HUES64 (cell line): Measurements from ENCODE around the gene PRR15.

Experiments
- H3K27ac ChIP-seq: 2 replicates; pipeline ENCODE4 v1.7.0; 2013; ENCODE audit warnings: low read depth, low read length, inconsistent platforms
- H3K27me3 ChIP-seq: 2 replicates; pipeline ENCODE4 v1.6.1; 2013; ENCODE audit warnings: mild to moderate bottlenecking, low read length; ENCODE audit not compliant: insufficient read depth
- H3K36me3 ChIP-seq: 2 replicates; pipeline ENCODE4 v1.6.1; 2013; ENCODE audit warnings: mild to moderate bottlenecking, low read length; ENCODE audit not compliant: insufficient read depth
- H3K4me1 ChIP-seq: 2 replicates; pipeline ENCODE4 v1.6.1; 2013; ENCODE audit warnings: mild to moderate bottlenecking, low read length, moderate library complexity; ENCODE audit not compliant: insufficient read depth
- H3K4me3 ChIP-seq: 2 replicates; pipeline ENCODE4 v1.5.1; 2013; ENCODE audit warnings: mild to moderate bottlenecking, low read length, moderate library complexity
- H3K9ac ChIP-seq: 2 replicates; pipeline ENCODE4 v1.6.1; 2013; ENCODE audit warnings: mild to moderate bottlenecking, low read depth, low read length
- H3K9me3 ChIP-seq: 2 replicates; pipeline ENCODE4 v1.6.1; 2013; ENCODE audit warnings: low read depth, low read length; ENCODE audit not compliant: insufficient read depth
- WGBS: fragments of 150-250, 120-280 bp; methylation state at CpG from one replicate; pipeline ENCODE4 v1.1.7; 2013; ENCODE audit warnings: missing lambda C conversion rate; 5-methylcytosine and 5-hydroxymethylcytosine counted together

The PRR15 gene

DNA sequence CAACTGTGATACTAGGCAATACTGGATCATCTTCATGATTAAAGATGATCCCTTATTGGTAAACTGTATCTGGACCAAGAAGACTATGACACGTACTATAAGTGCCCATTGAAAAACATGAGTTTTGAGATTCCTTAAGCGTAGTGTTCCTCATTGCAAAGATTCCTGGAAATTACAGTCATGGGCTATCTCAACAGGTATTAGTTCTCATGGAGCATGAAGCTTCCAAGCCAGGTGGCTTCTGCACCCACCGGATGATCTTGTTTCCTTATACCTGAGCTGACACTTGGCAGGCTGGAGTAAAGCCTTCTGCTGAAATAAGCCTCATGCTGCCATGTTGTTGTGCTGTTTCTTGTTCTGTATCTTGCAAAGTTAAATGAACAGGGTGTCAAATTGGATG is 8.6 kb upstream of the PRR15 start:
- Histone ChIP-seq H3K9me3 (no peaks in the 10 kb centered on the region), H3K4me3 (no peak overlapping the region), H3K27me3 (peaks cover under 1% of the 10 kb centered on the region; the same call in 1 of the 2 replicates), H3K9ac (no peak overlapping the region), H3K4me1 (peaks cover 25% of the 10 kb centered on the region), H3K36me3 (no peaks in the 10 kb centered on the region), H3K27ac (no peak overlapping the region)
- 95% methylated on average over 3 of the region's 3 CpGs for WGBS

DNA sequence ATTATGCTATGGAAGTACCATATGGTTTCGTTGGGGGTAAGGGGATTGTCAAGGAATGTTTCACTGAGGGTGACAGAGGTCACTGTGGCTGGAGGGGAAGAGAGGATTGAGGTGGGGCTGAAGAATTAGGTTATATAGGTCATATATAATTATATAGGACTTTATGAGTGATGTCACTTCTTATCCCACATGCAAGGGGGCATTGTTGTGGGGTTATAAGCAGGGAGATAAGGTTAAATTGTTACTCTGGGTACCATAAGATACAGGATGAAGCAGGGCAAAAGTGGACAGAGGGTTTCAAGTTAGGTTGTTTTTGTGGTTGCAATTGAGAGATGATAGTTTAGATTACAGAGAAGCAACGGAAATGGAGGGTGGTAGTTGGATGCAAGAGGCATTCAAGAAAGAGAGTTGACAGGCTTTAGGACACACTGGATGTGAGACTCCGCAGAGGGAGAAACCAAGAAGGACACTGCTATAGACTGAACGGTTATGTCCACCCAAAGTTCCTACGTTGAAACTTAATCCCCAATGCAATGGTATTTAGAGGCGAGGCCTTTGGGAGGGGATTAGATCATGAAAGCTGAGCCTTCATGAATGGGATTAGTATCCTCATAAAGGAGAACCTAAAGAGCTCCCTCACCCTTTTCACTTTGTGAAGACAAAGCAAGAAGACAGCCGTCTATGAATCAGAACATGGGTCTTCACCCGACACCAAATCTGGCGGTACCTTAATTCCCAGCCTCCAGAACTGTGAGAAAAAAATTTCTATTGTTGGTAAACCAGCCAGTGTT is 7.0 kb upstream of the PRR15 start:
- Histone ChIP-seq H3K4me3 (no peak overlapping the region), H3K9ac (no peak overlapping the region), H3K9me3 (no peaks in the 10 kb centered on the region), H3K27ac (no peak overlapping the region), H3K4me1 (peaks cover 25% of the 10 kb centered on the region), H3K36me3 (no peaks in the 10 kb centered on the region), H3K27me3 (peaks cover 9% of the 10 kb centered on the region; the same call in 1 of the 2 replicates)
- WGBS = 87% methylated on average over 9 of the region's 9 CpGs

DNA sequence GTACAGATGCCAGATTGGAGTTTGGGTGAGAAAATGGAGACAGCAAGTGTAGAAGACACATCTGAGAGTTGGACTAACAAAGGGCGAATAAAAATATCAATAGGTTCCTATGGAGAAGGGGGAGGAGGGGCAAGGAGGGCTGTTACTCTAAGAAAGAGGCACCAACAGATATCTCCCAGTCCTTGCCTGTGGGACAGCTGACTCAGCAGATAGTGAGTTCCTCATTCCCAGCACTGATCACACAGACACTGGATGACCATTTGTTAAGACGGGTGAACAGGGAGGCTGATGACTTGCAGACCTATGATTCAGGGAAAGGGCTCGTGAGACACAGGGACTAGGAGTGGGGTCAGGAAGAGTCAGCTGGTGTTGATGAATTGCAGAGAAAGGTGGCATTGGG is 5.7 kb upstream of the PRR15 start:
- Histone ChIP-seq H3K27me3 (peaks cover 20% of the 10 kb centered on the region), H3K4me1 (peaks cover 25% of the 10 kb centered on the region), H3K27ac (no peak overlapping the region), H3K36me3 (no peaks in the 10 kb centered on the region), H3K9ac (no peak overlapping the region), H3K4me3 (no peak overlapping the region), H3K9me3 (no peaks in the 10 kb centered on the region)
- WGBS = 27% methylated on average over 3 of the region's 3 CpGs

DNA sequence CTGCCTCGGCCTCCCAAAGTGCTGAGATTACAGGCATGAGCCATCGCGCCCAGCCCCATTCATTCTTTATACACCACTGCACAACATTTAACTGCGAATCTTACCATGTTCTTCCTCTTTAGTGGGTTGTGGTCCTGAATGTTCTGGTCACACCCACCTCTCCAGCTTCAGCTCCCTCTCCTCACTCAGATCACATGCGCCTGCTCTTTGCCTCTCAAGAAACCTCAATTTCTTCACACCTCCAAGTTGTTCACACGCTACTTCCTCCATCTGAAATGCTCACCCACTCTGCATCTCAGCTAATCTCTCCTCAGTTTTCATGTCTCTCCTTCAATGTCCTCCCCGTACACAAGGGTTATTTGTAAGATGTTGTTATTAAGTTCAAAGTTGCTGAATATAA is 2.4 kb upstream of the PRR15 start:
- Histone ChIP-seq H3K36me3 (no peaks in the 10 kb centered on the region), H3K27ac (no peak overlapping the region), H3K27me3 (peaks cover 53% of the 10 kb centered on the region), H3K4me3 (no peak overlapping the region), H3K9me3 (no peaks in the 10 kb centered on the region), H3K9ac (no peak overlapping the region), H3K4me1 (peaks cover 27% of the 10 kb centered on the region)
- WGBS = 94% methylated on average over 7 of the region's 7 CpGs

DNA sequence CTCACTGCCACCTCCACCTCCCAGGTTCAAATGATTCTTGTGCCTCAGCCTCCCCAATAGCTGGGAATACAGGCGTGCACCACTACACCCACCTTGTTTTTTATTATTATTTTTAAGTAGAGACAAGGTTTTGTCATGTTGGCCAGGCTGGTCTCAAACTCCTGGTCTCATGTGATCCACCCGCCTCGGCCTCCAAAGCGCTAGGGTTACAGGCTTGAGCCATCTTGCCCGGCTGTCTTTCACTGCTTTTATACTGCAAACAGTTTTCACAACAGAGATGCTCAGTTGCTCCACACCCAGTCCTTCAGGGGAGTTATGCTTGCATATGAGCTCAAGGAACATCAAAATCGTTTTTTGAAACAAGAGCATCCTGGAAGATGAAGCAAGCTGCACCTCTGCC is 1.3 kb upstream of the PRR15 start:
- H3K27me3 ChIP-seq = peaks cover 64% of the 10 kb centered on the region
- H3K27ac ChIP-seq = no peak overlapping the region
- H3K9ac ChIP-seq = no peak overlapping the region
- peak overlapping the region; percentile 76 for H3K4me3 ChIP-seq
- H3K9me3 ChIP-seq = no peaks in the 10 kb centered on the region
- peaks cover 27% of the 10 kb centered on the region for H3K4me1 ChIP-seq
- WGBS = 81% methylated on average over 5 of the region's 6 CpGs
- no peaks in the 10 kb centered on the region for H3K36me3 ChIP-seq

DNA sequence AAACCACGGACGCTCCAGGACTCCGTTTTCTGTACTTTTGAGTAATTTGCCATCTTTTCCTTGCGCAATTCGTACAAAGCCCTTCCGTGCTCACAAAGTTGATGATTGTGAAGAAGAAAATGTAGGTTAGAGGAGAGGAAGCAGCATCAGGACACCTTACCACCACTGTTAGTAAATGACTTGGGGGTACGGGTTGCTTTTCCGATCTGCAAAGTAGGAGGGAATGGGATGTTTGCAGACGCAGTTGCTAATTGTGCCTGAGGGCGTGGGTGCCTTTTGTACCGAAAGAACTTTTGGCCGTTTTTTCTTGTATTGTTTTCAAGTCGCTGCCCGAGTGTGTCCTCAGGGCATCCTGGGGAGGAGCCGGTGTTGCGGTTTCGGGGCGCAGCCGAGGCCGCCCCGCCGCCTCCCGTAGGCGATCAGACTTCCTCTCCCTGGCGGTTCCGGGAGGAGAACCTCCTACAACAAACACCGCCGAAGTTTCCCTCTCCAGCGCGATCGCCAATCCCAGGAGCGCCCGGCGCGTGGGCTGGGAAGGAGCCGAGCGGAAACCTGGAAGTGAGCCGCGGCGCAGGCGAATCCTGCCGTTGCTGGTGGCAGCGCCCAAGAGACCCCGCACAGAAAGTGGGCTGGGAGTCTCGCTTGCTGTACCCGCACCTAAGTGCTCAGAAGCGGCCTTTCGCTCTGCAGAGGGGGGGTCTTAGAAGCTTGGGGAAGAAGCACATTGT is 1.0 kb downstream of the PRR15 start:
- Histone ChIP-seq H3K4me1 (peaks cover 25% of the 10 kb centered on the region), H3K27me3 (peaks cover 66% of the 10 kb centered on the region), H3K27ac (no peak overlapping the region), H3K9me3 (no peaks in the 10 kb centered on the region), H3K36me3 (no peaks in the 10 kb centered on the region), H3K4me3 (peak overlapping the region; percentile 76), H3K9ac (peak overlapping the region; percentile 52)
- 1% methylated on average over 48 of the region's 48 CpGs for WGBS

DNA sequence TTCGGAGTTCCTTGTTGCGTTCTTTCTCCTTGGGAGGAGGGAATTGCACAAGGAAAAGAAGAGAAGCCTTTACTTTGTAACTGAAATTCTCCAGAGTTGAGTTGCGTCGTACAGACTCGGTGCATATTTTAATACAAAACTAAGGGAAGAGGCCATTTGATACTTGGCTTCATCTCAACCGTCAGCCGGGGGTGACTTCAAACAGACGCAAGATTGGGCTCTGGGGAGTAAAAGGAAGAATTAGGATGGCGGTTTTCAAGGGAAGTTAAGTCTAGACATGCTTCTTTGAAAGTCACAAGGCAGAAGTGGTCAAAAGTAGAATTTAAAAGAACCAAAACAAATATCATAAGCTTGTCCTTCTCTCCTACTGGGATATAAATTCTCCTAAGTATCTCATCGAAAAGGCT is 1.6 kb downstream of the PRR15 start:
- Histone ChIP-seq H3K36me3 (no peaks in the 10 kb centered on the region), H3K27ac (no peak overlapping the region), H3K4me1 (peaks cover 30% of the 10 kb centered on the region), H3K4me3 (peak overlapping the region; percentile 76), H3K27me3 (peaks cover 64% of the 10 kb centered on the region), H3K9me3 (no peaks in the 10 kb centered on the region), H3K9ac (peak overlapping the region; percentile 52)
- WGBS = 13% methylated on average over 10 of the region's 10 CpGs

DNA sequence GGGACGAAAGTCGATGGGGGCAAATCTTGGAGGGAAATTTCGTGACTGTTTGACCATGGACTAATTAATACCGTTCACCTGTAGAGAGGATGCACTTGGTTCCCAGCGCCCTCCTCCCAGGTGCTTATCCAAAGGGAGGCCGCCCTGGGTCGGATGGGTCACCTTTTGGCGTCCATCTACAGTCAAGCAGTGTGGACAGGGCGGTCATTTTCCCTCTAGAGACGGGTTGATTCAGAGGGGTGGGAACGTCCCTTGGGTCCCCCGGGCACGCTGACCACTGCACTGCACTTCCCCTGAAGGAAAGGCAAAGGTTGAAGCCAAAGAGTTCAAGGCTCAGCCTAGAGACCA is 2.0 kb downstream of the PRR15 start:
- H3K9ac ChIP-seq = no peak overlapping the region; the same call in 1 of the 2 replicates
- no peaks in the 10 kb centered on the region for H3K36me3 ChIP-seq
- 56% methylated on average over 13 of the region's 13 CpGs for WGBS
- H3K4me1 ChIP-seq = peaks cover 34% of the 10 kb centered on the region
- no peak overlapping the region for H3K27ac ChIP-seq
- H3K27me3 ChIP-seq = peaks cover 63% of the 10 kb centered on the region
- no peaks in the 10 kb centered on the region for H3K9me3 ChIP-seq
- H3K4me3 ChIP-seq = peak overlapping the region; percentile 76

DNA sequence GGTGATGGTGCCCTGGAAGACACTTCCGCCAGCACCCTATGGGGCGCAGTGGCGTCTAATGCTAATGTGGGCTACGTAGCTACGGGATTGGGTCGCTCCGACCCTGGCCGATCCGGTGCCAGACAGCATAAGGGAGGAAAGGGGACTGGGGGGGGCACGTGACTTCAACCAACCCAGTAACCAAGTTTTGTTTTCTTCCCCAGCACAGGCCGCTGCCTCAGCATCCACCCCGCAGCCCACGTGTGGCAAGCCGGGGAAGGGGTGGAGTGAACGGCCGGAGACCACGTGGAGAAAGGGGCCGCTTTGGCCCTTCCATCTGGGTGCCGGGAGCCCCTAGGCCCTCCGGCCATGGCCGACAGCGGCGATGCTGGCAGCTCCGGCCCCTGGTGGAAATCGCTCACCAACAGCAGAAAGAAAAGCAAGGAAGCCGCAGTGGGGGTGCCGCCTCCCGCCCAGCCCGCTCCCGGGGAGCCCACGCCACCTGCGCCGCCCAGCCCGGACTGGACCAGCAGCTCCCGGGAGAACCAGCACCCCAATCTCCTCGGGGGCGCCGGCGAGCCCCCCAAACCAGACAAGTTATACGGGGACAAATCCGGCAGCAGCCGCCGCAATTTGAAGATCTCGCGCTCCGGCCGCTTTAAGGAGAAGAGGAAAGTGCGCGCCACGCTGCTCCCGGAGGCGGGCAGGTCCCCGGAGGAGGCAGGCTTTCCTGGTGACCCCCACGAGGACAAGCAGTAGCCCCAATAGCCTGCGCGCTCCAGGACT is 2.5 kb downstream of the PRR15 start:
- WGBS = 51% methylated on average over 56 of the region's 56 CpGs
- H3K4me1 ChIP-seq = peaks cover 34% of the 10 kb centered on the region
- peak overlapping the region; percentile 76 for H3K4me3 ChIP-seq
- peaks cover 62% of the 10 kb centered on the region for H3K27me3 ChIP-seq
- H3K27ac ChIP-seq = no peak overlapping the region
- H3K9ac ChIP-seq = peak overlapping the region; percentile 58
- H3K36me3 ChIP-seq = no peaks in the 10 kb centered on the region
- H3K9me3 ChIP-seq = no peaks in the 10 kb centered on the region

DNA sequence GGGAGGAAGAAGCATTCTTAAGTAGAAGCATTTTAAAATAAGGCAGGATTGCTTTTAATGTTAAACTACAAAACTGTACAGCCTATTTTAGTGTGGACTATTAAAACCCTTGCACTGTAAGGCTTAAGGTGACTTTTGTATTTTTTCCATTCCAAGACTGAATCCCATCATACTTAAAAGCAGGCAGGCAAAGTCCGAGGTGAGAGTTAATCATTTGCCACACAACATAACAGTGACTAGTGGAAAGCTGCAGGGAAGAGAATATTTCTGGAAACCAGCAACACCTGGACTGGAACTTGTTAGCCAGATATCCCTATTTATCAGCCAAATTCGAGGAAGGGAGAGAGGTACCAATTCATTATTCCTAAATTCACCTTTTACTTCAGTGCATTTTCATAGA is 3.5 kb downstream of the PRR15 start:
- H3K27me3 ChIP-seq = peaks cover 52% of the 10 kb centered on the region
- 87% methylated on average over 2 of the region's 2 CpGs for WGBS

DNA sequence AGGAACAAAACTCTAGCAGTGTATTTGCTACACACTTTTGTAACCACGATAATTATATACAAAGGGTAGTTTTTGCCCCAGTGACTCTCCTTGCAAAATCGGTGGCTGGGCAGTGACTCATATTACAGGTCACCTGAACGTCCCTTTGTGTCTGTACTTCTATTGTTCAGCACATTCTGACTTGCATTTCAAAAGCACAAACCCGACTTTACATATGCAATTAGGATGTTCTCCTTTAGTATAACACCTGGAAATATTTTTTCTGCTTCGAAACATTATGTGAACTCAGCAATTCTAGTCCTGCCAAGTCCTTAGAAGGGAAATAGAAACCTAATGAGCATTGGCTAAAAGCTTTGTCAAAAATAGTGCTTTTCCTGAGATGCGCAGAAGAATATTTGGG is 6.0 kb downstream of the PRR15 start:
- Histone ChIP-seq H3K27me3 (peaks cover 29% of the 10 kb centered on the region), H3K4me3 (no peak overlapping the region), H3K36me3 (no peaks in the 10 kb centered on the region), H3K9me3 (no peaks in the 10 kb centered on the region), H3K27ac (no peak overlapping the region), H3K9ac (no peak overlapping the region), H3K4me1 (peaks cover 34% of the 10 kb centered on the region)
- WGBS = 30% methylated on average over 6 of the region's 6 CpGs

More for the DNA sequence above, 3.5 kb downstream of the PRR15 start:
- Histone ChIP-seq H3K9me3 (no peaks in the 10 kb centered on the region), H3K27ac (no peak overlapping the region), H3K4me1 (peaks cover 34% of the 10 kb centered on the region), H3K4me3 (no peak overlapping the region), H3K36me3 (no peaks in the 10 kb centered on the region), H3K9ac (no peak overlapping the region)
